ENCODE measurements around the gene EPS8L3. TPM values are rescaled to one million over a fixed set of nuclear protein-coding genes. Genes with fewer than 3 reads are reported as not detected.

The EPS8L3 gene
- total and polyA plus RNA-seq, 2 donors (not counting 3 experiments of a cell fraction or from before 2014, with no cell fraction given), result not detected

DNA sequence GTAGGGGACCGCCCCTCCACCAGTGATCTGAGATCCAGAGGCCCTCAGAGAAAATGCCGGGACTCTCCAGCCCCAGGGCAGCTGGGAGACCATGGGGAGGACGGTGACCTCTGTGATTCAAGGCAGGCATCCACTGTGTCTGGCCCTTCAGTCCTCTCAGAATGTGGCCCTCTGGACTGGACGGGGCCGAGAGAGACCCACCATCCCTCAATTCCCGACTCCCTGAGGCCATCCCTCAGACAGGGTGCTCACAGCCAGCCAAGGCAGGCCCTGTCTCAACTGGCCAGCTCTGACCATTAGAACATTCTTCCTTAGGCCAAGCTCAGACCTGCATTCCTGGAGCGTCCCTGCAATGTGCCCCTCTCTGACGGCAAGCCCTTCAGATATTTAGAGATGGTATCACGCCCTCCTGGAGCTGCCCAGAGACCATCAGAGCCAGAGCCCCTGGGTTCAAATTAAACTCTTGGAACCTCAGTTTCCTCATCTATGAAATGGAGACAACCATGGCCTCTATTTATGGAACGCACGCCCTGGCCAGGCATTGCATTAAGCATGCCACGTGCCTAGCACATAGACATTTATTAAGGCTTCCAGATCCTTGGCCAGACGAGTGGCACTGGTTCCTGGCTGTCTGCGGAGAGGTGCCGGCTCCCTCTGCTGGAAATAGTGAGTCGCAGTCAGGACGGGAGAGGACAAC lies 9.6 kb upstream of the EPS8L3 start:
- Histone ChIP-seq H3K36me3 (ENCODE audit: control insufficient read depth in 2 of 2, extremely low read depth in 1 of 2, insufficient read depth in 2 of 2, low read length in 2 of 2) (no peaks in the 10 kb centered on the region), H3K9me1 (replicated peaks; ENCODE audit: control insufficient read depth, extremely low read depth, insufficient read depth, low read length) (no peaks in the 10 kb centered on the region), H3K4me1 (ENCODE audit: control insufficient read depth, extremely low read depth, insufficient read depth, low read length) (no peaks in the 10 kb centered on the region), H4K20me1 (replicated peaks; ENCODE audit: control insufficient read depth, extremely low read depth, insufficient read depth, low read length) (no peaks in the 10 kb centered on the region), H3K27ac (ENCODE audit: insufficient read depth, low read depth, low read length) (no peak overlapping the region), H3K9ac (replicated peaks; ENCODE audit: extremely low read depth, insufficient read depth, low read length) (no peak overlapping the region), H2AFZ (ENCODE audit: low read depth, low read length) (no peak overlapping the region), H3K4me3 (replicated peaks in 1 of 3; ENCODE audit: insufficient read depth in 1 of 3, low read depth in 1 of 3, low read length in 3 of 3) (no peak overlapping the region), H3K9me3 (replicated peaks; ENCODE audit: control insufficient read depth, insufficient read depth, low read length) (no peaks in the 10 kb centered on the region), H3K4me2 (ENCODE audit: insufficient read depth, low read length) (no peak overlapping the region), H3K27me3 (ENCODE audit: control insufficient read depth in 2 of 2, insufficient read depth in 2 of 2, low read length in 2 of 2) (peaks cover 0 to 4% of the 10 kb centered on the region in 2 experiments), H3K79me2 (ENCODE audit: control insufficient read depth, insufficient read depth, low read length) (no peaks in the 10 kb centered on the region)
- BruUV-seq (replicated peaks), result no TSS peak
- dilution Hi-C loops (cut with MboI; ENCODE audit: extremely low pct_ligation_motif_present, low sequenced_read_pairs) (no loop called here), intact Hi-C loops (cut with micrococcal nuclease) (loop anchor here (1.0 kb wide), 3 partner anchors 55 to 227 kb away; no protein-coding TSS in a partner anchor)
- POLR2A ChIA-PET, result no interaction called here
- peak; percentile 80 for FAIRE-seq
- peak; percentile 78 for DNase-seq (ENCODE audit: low read depth, low spot score)
- TF ChIP-seq MYC (IDR thresholded peaks at IDR 0.05; ENCODE audit: low read depth, low read length) (peak; percentile 57), POLR2AphosphoS5 (IDR thresholded peaks at IDR 0.05; ENCODE audit: insufficient read depth, low read depth, low read length) (no peak), GATA2 (IDR thresholded peaks at IDR 0.05; ENCODE audit: insufficient read depth, insufficient read length, low read depth, low read length) (no peak), FOS (IDR thresholded peaks at IDR 0.05; ENCODE audit: borderline replicate concordance, insufficient read depth, low read length) (no peak), POLR2A (IDR thresholded peaks at IDR 0.05; ENCODE audit: low read depth, low read length) (no peak), EZH2 (IDR thresholded peaks at IDR 0.05; ENCODE audit: borderline replicate concordance, low read depth, low read length, severe bottlenecking) (no peak), JUN (IDR thresholded peaks at IDR 0.05; ENCODE audit: borderline replicate concordance, insufficient read depth, insufficient read length, low read depth) (no peak)
- TF ChIP-seq, protein P1, sequence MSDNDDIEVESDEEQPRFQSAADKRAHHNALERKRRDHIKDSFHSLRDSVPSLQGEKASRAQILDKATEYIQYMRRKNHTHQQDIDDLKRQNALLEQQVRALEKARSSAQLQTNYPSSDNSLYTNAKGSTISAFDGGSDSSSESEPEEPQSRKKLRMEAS (IDR thresholded peaks at IDR 0.05; ENCODE audit: insufficient read depth, insufficient read length), result peak; percentile 61
- TF ChIP-seq, protein P2, sequence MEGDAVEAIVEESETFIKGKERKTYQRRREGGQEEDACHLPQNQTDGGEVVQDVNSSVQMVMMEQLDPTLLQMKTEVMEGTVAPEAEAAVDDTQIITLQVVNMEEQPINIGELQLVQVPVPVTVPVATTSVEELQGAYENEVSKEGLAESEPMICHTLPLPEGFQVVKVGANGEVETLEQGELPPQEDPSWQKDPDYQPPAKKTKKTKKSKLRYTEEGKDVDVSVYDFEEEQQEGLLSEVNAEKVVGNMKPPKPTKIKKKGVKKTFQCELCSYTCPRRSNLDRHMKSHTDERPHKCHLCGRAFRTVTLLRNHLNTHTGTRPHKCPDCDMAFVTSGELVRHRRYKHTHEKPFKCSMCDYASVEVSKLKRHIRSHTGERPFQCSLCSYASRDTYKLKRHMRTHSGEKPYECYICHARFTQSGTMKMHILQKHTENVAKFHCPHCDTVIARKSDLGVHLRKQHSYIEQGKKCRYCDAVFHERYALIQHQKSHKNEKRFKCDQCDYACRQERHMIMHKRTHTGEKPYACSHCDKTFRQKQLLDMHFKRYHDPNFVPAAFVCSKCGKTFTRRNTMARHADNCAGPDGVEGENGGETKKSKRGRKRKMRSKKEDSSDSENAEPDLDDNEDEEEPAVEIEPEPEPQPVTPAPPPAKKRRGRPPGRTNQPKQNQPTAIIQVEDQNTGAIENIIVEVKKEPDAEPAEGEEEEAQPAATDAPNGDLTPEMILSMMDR (IDR thresholded peaks at IDR 0.05; ENCODE audit: extremely low read depth in 1 of 2, insufficient read depth in 1 of 2, low read depth in 1 of 2, low read length in 2 of 2), result peak; percentile 88 to 92
- CTCF ChIA-PET, result interaction anchor here (0.7 to 17.2 kb wide), 24 partner anchors 9 to 243 kb away, joined by 3 to 807 read pairs (median 5); partner anchors contain the start of genes AHCYL1, GNAI3, GSTM1 and GSTM3

Data from endothelial cell of umbilical vein (primary cell).